HCT116 (cell line): Measurements from ENCODE around the gene ACKR1. TPM values are rescaled to one million over a fixed set of nuclear protein-coding genes. Genes with fewer than 3 reads are reported as not detected.

Source experiments
- ATAC-seq: fragments of 200-7000 bp; cut with Tn5 transposase; 2 replicates; pipeline ENCODE4 v1.9.1; 2020; ENCODE audit warnings: mild to moderate bottlenecking, moderate library complexity
- BruUV-seq: library from RNA; stranded (reverse); fragments of 400-500 nt; replicated peaks from 2 replicates; lab custom pipeline; 2021; lab: Mats Ljungman, UMichigan
- CTCF ChIA-PET: fragments of 300-600 bp; sonication (Branson Sonifier 250); formaldehyde crosslinking; loops from one replicate; lab custom pipeline; 2021; ENCODE audit warnings: antibody characterized with exemption; lab: Charles Lee
- POLR2A ChIA-PET: fragments of 300-600, 350-600 bp; sonication (Branson Sonifier 250); formaldehyde crosslinking; loops from one replicate; lab custom pipeline; 2021; ENCODE audit warnings: antibody characterized with exemption; lab: Charles Lee
- RAD21 ChIA-PET, 2 experiments: fragments of 300-600 bp; sonication (Branson Sonifier 250); formaldehyde crosslinking; loops; one replicate each; lab custom pipeline; 2023; ENCODE audit warnings: low total read pairs in 2 of 2; ENCODE audit not compliant: uncharacterized antibody in 2 of 2, unreplicated experiment in 2 of 2, low non-redundant PET in 1 of 2; lab: Charles Lee
- DNase-seq: peaks from one replicate; pipeline ENCODE4 v3.0.0-alpha.2; 2010; ENCODE audit warnings: low read depth, low spot score
- H2AFZ ChIP-seq: fragments of 200-600 bp; shearing (Covaris generic), sonication (generic); 2 replicates; pipeline ENCODE4 v1.6.1; 2017; ENCODE audit warnings: low read depth, mixed run types, mixed read lengths, antibody characterized with exemption, low read length; ENCODE audit not compliant: poor library complexity, severe bottlenecking
- H3K27ac ChIP-seq: 2 replicates; pipeline ENCODE4 v1.5.1; 2012; ENCODE audit warnings: low read depth, low read length
- H3K27me3 ChIP-seq: fragments of 200-600 bp; sonication (generic); 2 replicates; pipeline ENCODE4 v1.6.1; 2016; ENCODE audit warnings: mixed run types, low read length, mixed read lengths; ENCODE audit not compliant: insufficient read depth
- H3K36me3 ChIP-seq, 2 experiments: fragments of 200-500 bp in 1 of 2; fragments of 200-600 bp in 1 of 2; sonication (Bioruptor generic) in 1 of 2; sonication (generic) in 1 of 2; 2 replicates each; pipeline versions ENCODE4 v1.5.1 to v1.6.1; 2014 to 2016; ENCODE audit warnings: low read length in 2 of 2, inconsistent platforms in 1 of 2, mixed read lengths in 1 of 2, mixed run types in 1 of 2; ENCODE audit not compliant: insufficient read depth in 2 of 2, control insufficient read depth in 1 of 2
- H3K4me1 ChIP-seq, 2 experiments: fragments of 200-600 bp in 1 of 2; sonication (generic) in 1 of 2; 2 replicates each; pipeline versions ENCODE4 v1.5.1 to v1.6.1; 2012 to 2017; ENCODE audit warnings: low read length in 2 of 2, inconsistent platforms in 1 of 2, mild to moderate bottlenecking in 1 of 2, mixed read lengths in 1 of 2, mixed run types in 1 of 2, moderate library complexity in 1 of 2; ENCODE audit not compliant: insufficient read depth in 2 of 2, control insufficient read depth in 1 of 2
- H3K4me2 ChIP-seq: fragments of 200-600 bp; sonication (generic); 2 replicates; pipeline ENCODE4 v1.6.1; 2017; ENCODE audit warnings: mixed run types, low read length, mixed read lengths
- H3K4me3 ChIP-seq, 2 experiments: fragments of 200-600 bp in 1 of 2; sonication (generic) in 1 of 2; replicated peaks in 1 of 2; 2 replicates each; pipeline ENCODE4 v1.5.1; 2011 to 2016; ENCODE audit warnings: low read length in 2 of 2, control low read depth in 1 of 2, low read depth in 1 of 2, mild to moderate bottlenecking in 1 of 2, mixed read lengths in 1 of 2, mixed run types in 1 of 2
- H3K79me2 ChIP-seq: fragments of 200-600 bp; sonication (generic); 2 replicates; pipeline ENCODE4 v1.6.1; 2017; ENCODE audit warnings: mild to moderate bottlenecking, mixed run types, low read length, moderate library complexity, mixed read lengths; ENCODE audit not compliant: insufficient read depth
- H3K9ac ChIP-seq: fragments of 200-600 bp; sonication (generic); 2 replicates; pipeline ENCODE4 v1.6.1; 2016; ENCODE audit warnings: low read length, mixed read lengths
- H3K9me2 ChIP-seq: fragments of 200-600 bp; sonication (generic), shearing (Covaris generic); 2 replicates; pipeline ENCODE4 v1.6.1; 2017; ENCODE audit warnings: mixed run types, mild to moderate bottlenecking, moderate library complexity; ENCODE audit not compliant: insufficient read depth
- H3K9me3 ChIP-seq, 2 experiments: fragments of 200-500 bp in 1 of 2; fragments of 200-600 bp in 1 of 2; sonication (Bioruptor generic) in 1 of 2; sonication (generic) in 1 of 2; 2 replicates each; pipeline ENCODE4 v1.6.1; 2014 to 2017; ENCODE audit warnings: low read length in 2 of 2, mixed read lengths in 2 of 2, inconsistent platforms in 1 of 2, low read depth in 1 of 2, mild to moderate bottlenecking in 1 of 2, mixed run types in 1 of 2, moderate library complexity in 1 of 2; ENCODE audit not compliant: control insufficient read depth in 1 of 2, insufficient read depth in 1 of 2
- H4K20me1 ChIP-seq: fragments of 200-600 bp; sonication (generic), shearing (Covaris generic); 2 replicates; pipeline ENCODE4 v1.6.1; 2017; ENCODE audit warnings: mixed run types, mild to moderate bottlenecking, moderate library complexity; ENCODE audit not compliant: insufficient read depth
- CBX3 ChIP-seq: IDR thresholded peaks from 2 replicates; pipeline ENCODE4 v1.6.1; 2012; ENCODE audit warnings: low read depth
- CEBPB ChIP-seq: IDR thresholded peaks from 2 replicates; pipeline ENCODE4 v1.6.1; 2012; ENCODE audit warnings: low read depth
- POLR2A ChIP-seq: IDR thresholded peaks from 2 replicates; pipeline ENCODE4 v1.7.0; 2011; ENCODE audit warnings: borderline replicate concordance; ENCODE audit not compliant: insufficient read depth, insufficient read length; ENCODE audit errors: extremely low read depth
- RAD21 ChIP-seq: IDR thresholded peaks from 2 replicates; pipeline ENCODE4 v1.6.1; 2012; ENCODE audit warnings: low read depth, mild to moderate bottlenecking
- SRF ChIP-seq: IDR thresholded peaks from 2 replicates; pipeline ENCODE4 v1.6.1; 2012; ENCODE audit warnings: low read depth
- YY1 ChIP-seq: IDR thresholded peaks from 2 replicates; pipeline ENCODE4 v1.6.1; 2011; ENCODE audit warnings: low read length, low read depth, moderate library complexity, mild to moderate bottlenecking; ENCODE audit not compliant: insufficient replicate concordance; ENCODE audit errors: extremely low read depth
- intact Hi-C: fragments of 100-400 bp; cut with micrococcal nuclease; formaldehyde crosslinking; loops from 2 replicates; pipeline ENCODE4 v1.10.0; 2022
- total RNA-seq: library from RNA; stranded (reverse); gene quantifications from one replicate; pipeline ENCODE4 v1.2.1, GENCODE V29; 2021; ENCODE audit not compliant: unreplicated experiment
- TF ChIP-seq, protein P1 (sequence below), 3 experiments: fragments of 200-600 bp in 1 of 3; sonication (generic) in 1 of 3; IDR thresholded peaks in 2 of 3; conservative IDR thresholded peaks in 1 of 3; 2 replicates each; pipeline ENCODE4 v1.5.1; 2012 to 2017; ENCODE audit warnings: low read depth in 2 of 3, low read length in 2 of 3, antibody characterized with exemption in 1 of 3, borderline replicate concordance in 1 of 3, control low read depth in 1 of 3, mild to moderate bottlenecking in 1 of 3, mixed read lengths in 1 of 3, mixed run types in 1 of 3, moderate library complexity in 1 of 3; ENCODE audit not compliant: insufficient read depth in 1 of 3
- TF ChIP-seq, protein P2 (sequence below): IDR thresholded peaks from 2 replicates; pipeline ENCODE4 v1.6.1; 2012

ACKR1 gene
- total RNA-seq, 1 experiment from 2014 or later, result not detected

DNA sequence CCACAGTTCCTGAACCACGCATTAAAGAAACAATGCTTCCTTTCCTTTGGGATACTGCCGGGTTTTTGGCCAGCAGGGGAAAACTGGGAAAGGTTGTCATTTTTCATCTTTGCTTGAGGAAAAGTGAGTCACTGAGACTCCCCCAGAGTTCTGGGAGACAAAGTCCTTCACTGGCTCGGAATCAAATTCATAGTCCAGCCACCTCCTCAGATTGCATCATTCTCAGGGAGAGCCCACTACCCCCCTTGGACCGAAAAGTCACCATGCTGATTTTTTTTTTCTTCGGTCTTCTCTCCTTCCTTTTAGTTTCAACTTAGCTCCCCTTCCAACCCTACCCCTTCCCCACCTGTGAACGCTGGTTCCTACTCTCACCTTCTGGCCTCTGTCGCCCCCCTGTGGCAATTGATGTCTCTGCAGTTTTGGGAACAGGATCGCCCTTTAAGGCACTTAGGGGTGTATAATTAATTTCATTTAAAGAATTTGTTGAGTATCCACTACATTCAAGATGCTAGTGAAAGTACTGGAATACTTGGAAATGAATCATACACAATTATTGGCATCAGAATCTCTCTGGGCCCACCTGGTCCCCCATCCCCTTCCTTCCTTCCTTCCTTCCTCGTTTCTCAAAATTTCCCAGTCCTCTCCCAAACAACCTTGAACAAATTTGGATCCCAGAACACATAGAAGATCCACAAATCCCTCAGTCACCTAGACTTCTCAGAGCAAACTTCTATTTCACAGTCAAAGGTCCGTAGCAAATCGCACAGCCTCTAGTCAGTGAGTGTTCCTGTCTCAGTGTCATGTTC, 6.9 kb downstream of the ACKR1 start:
- no peaks in the 10 kb centered on the region for H4K20me1 ChIP-seq
- H3K9me3 ChIP-seq, result no peaks in the 10 kb centered on the region
- no TSS peak for BruUV-seq
- CTCF ChIA-PET, result interaction anchor here (0.7 to 2.3 kb wide), 10 partner anchors 9 to 796 kb away, joined by 3 to 39 read pairs (median 7); no protein-coding TSS in a partner anchor
- H3K27ac ChIP-seq, result no peak overlapping the region
- POLR2A ChIA-PET, result interaction anchor here (0.6 kb wide), 1 partner anchor 188 kb away, joined by 4 read pairs; no protein-coding TSS in a partner anchor
- RAD21 ChIA-PET, result interaction anchor here in 1 of 2 experiments (0.6 kb wide), 1 partner anchor 78 kb away, joined by 3 read pairs; no protein-coding TSS in a partner anchor
- no peak overlapping the region for H3K9ac ChIP-seq
- H3K4me3 ChIP-seq, result no peak overlapping the region
- intact Hi-C loops, result loop anchor here (1.0 to 10.0 kb wide), 4 partner anchors 51 to 793 kb away; no protein-coding TSS in a partner anchor
- DNase-seq (peak; percentile 21), ATAC-seq (peak; percentile 81)
- H3K4me1 ChIP-seq, result no peaks in the 10 kb centered on the region
- no peaks in the 10 kb centered on the region for H3K36me3 ChIP-seq
- peaks cover 15% of the 10 kb centered on the region; the same call in 1 of the 2 replicates for H3K27me3 ChIP-seq
- TF ChIP-seq SRF (no peak), POLR2A (no peak), CEBPB (no peak), RAD21 (peak; percentile 83), YY1 (peak; percentile 34), CBX3 (no peak)
- TF ChIP-seq, protein P1, sequence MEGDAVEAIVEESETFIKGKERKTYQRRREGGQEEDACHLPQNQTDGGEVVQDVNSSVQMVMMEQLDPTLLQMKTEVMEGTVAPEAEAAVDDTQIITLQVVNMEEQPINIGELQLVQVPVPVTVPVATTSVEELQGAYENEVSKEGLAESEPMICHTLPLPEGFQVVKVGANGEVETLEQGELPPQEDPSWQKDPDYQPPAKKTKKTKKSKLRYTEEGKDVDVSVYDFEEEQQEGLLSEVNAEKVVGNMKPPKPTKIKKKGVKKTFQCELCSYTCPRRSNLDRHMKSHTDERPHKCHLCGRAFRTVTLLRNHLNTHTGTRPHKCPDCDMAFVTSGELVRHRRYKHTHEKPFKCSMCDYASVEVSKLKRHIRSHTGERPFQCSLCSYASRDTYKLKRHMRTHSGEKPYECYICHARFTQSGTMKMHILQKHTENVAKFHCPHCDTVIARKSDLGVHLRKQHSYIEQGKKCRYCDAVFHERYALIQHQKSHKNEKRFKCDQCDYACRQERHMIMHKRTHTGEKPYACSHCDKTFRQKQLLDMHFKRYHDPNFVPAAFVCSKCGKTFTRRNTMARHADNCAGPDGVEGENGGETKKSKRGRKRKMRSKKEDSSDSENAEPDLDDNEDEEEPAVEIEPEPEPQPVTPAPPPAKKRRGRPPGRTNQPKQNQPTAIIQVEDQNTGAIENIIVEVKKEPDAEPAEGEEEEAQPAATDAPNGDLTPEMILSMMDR (IDR thresholded peaks at IDR 0.05 in 2 of 3, conservative IDR thresholded peaks at IDR 0.05 in 1 of 3; ENCODE audit: borderline replicate concordance in 1 of 3, insufficient read depth in 1 of 3, low read depth in 2 of 3, low read length in 2 of 3), result peak; percentile 87 to 94 (median 88)
- TF ChIP-seq, protein P2, sequence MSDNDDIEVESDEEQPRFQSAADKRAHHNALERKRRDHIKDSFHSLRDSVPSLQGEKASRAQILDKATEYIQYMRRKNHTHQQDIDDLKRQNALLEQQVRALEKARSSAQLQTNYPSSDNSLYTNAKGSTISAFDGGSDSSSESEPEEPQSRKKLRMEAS, result no peak
- no peaks in the 10 kb centered on the region for H3K9me2 ChIP-seq
- H3K4me2 ChIP-seq, result no peak overlapping the region
- no peaks in the 10 kb centered on the region for H3K79me2 ChIP-seq
- H2AFZ ChIP-seq, result no peak overlapping the region
